ENCODE data around the gene MTCL3.

The MTCL3 gene

DNA sequence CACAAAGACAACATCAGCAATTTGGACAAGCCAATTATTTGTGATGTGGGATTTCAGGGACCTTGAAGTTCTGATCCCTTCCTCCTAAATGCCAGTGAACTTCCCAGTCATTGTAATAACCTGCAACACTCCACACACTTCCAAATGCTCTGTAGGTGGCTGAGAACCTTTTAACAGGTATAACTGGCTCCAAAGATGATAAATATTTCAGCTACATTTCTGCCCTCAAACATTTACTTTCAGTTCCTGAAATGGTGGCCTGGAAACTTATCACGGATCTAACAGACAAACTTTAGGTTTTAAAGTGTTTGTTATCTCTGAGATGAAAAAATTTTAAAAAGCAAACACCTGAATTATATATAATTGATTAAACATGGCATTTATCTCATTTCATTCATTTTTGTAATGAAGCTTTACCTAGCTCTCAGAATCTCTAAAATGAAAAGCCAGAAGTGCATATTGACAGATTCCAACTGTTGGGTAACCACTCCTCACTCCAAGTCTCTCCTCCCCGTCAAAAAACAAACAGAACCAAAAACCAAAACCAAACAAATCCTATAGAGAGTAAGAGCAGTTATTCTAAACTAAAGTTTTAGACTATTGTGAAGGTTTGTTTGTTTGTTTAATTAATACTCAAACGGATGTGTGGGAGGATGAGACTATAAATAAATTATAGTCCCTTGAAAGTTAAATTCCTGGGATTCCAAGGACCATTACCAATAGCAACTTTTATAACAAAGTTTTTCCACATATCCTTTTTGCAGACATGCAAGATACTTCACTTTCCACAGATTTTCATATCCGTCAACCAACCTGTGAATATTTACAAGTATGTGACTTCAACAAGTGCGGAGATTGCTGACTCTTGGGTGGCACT lies 47.5 kb downstream of the MTCL3 start:
- DNase-seq (ENCODE audit: low read depth in 4 of 4, low spot score in 1 of 4) = no peak

GRCh38 chr6:127468936-127469335 lies 50.2 kb downstream of the MTCL3 start:
- no peak for DNase-seq (ENCODE audit: low read depth in 4 of 4, low spot score in 1 of 4)

- DNase-seq (ENCODE audit: low read depth in 4 of 4, low spot score in 1 of 4) = no peak
Measured at GRCh38 chr6:127466416-127466815, 52.7 kb downstream of the MTCL3 start.

DNA sequence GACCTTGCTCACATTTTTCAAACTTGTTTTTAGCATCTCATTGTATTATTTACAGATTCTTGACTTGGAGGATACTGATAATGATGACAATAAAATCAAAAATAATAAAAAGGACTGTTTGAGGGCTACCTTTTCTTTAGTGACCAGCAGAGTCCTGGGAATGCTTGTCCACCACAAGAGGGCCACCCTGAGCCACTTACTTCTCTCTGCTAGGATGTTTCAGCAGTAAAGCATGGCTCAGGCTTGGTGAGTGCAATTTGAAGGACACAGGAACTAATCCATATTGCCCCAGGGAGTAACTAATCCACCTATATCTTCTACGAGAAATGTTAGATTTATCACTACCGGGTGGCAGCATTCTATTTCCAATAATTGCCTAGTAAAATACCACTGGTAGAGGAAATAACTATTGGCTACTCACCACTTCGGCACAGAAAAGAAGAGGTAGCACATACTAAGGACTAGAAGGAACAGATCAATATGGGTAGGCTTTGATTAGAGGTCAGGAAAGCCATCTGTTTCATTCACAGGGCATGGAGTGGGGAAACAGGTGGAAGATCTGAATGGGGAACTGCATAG lies 54.2 kb downstream of the MTCL3 start:
- DNase-seq (ENCODE audit: low read depth in 4 of 4, low spot score in 1 of 4) = peak; percentile 41 to 50 (median 46)

DNA sequence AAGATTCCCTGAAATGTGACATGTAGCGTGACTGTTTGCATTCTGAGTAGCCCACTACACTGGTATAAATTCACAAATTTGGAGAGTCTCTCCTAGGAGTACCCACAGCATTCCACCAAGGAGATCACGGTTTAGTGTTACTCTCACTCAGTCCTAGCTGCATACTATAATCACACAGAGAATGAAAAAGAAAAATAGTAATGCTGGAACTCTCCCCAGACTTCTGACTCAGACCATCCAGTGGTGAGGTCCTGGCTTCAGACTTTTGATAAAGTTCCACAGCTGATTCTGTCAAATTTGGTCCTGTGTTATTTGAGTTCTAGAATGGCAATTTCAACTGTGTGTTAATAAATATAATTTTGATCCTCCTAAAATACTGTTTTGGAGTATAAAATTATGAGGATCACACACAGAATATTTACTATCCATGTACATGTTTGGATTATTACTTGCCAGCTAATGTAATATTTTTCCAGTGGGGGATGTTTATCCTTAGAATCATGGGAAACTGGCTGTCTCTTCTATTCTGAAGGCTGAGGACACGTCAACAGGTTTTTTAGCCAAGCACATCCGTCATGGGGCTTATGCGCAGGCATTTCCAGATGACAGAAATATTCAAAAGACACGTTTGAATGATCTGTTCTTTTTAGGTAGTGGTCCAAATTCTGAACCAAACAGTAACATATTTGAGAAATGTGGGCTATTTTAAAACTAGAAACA lies 54.8 kb downstream of the MTCL3 start:
- DNase-seq (ENCODE audit: low read depth in 4 of 4, low spot score in 1 of 4) = no peak

GRCh38 chr6:127463056-127463455 lies 56.1 kb downstream of the MTCL3 start:
- no peak for DNase-seq (ENCODE audit: low read depth in 4 of 4, low spot score in 1 of 4)

- no peak for DNase-seq (ENCODE audit: low read depth in 4 of 4, low spot score in 1 of 4)
Measured at GRCh38 chr6:127462376-127462775, 56.8 kb downstream of the MTCL3 start.

- DNase-seq (ENCODE audit: low read depth in 4 of 4, low spot score in 1 of 4) = no peak
Measured at GRCh38 chr6:127460465-127460864, 58.7 kb downstream of the MTCL3 start.

- DNase-seq (ENCODE audit: low read depth in 4 of 4, low spot score in 1 of 4) = no peak
Measured at GRCh38 chr6:127459231-127459641, 59.9 kb downstream of the MTCL3 start, which contains the start of gene KIAA0408. KIAA0408 (minus strand) TSS chr6:127459389; CDS start chr6:127453981, 5,408 bp downstream.

GRCh38 chr6:127458817-127459216 lies 60.3 kb downstream of the MTCL3 start:
- DNase-seq (ENCODE audit: low read depth in 4 of 4, low spot score in 1 of 4) = no peak

GRCh38 chr6:127458222-127458621 lies 60.9 kb downstream of the MTCL3 start:
- DNase-seq (ENCODE audit: low read depth in 4 of 4, low spot score in 1 of 4) = no peak

GRCh38 chr6:127457456-127458064 lies 61.6 kb downstream of the MTCL3 start:
- DNase-seq (ENCODE audit: low read depth in 4 of 4, low spot score in 1 of 4) = no peak

- no peak for DNase-seq (ENCODE audit: low read depth in 4 of 4, low spot score in 1 of 4)
Measured at GRCh38 chr6:127456465-127456864, 62.7 kb downstream of the MTCL3 start.

GRCh38 chr6:127453845-127454619 lies 65.1 kb downstream of the MTCL3 start:
- no peak for DNase-seq (ENCODE audit: low read depth in 4 of 4, low spot score in 1 of 4)

GRCh38 chr6:127452803-127453202 lies 66.3 kb downstream of the MTCL3 start:
- no peak for DNase-seq (ENCODE audit: low read depth in 4 of 4, low spot score in 1 of 4)

DNA sequence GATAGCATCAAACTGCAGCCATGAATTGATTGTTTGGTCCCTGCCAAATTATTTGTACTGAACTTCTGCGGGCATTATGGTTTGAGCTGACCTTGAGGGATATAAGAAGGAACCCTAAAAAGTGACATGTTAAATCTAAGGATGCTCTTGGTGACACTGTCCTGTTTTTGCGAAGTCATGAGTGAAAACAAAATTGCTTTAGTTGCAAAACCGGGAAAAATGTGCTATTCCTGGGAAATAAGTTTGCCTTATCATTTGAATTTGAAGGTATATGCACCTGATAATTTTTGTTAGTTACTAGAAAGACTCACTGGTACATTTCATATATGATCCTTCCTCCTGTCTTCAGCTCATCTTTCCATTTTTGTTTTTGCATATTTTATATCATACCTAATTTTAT lies 67.7 kb downstream of the MTCL3 start:
- DNase-seq (ENCODE audit: low read depth in 4 of 4, low spot score in 1 of 4) = no peak

GRCh38 chr6:127447780-127448179 lies 71.4 kb downstream of the MTCL3 start:
- no peak for DNase-seq (ENCODE audit: low read depth in 4 of 4, low spot score in 1 of 4)

GRCh38 chr6:127446356-127446755 lies 72.8 kb downstream of the MTCL3 start:
- no peak for DNase-seq (ENCODE audit: low read depth in 4 of 4, low spot score in 1 of 4)

DNA sequence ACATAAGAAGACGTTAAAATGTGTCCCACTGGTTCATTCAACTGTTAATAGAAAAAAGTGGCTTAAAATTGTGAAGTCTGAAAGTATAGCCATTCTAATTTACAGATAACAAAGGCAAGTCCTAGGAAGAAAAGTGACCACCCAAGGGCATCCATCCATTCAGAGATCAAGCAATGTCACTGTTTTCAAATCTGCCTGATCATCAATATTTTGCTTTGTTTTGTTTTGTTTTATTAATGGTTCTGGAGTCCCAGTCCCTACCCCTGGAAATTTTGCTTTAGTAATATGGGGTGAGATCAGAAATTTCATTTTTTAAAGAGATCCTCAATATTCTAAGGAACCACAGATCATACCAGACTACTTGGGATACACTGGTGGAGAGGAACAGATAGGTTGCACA lies 77.3 kb downstream of the MTCL3 start:
- no peak for DNase-seq (ENCODE audit: low read depth in 4 of 4, low spot score in 1 of 4)

DNA sequence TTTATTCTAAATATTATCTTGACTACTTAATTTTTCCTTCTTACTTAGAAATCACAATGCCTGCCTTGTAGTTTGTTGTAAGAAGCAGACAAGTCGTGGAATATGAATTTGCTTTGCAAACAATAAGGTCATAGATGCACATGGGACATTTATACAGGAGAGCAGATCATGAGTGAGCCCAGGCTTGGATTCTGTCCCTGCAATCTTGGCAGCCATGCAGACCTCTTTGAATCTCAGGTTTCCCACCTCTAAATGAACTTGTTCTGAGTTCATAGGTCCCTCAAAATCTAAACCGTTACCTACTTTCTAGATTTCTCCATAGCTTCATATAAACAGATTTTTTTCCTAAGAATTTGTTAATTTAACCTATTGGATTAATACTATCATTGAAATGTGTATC lies 79.4 kb downstream of the MTCL3 start:
- no peak for DNase-seq (ENCODE audit: low read depth in 4 of 4, low spot score in 1 of 4)

Data from stimulated activated CD4-positive, alpha-beta T cell treated with anti-CD3 and anti-CD28 coated beads, Interleukin-1b, Interleukin-23, amount 100 ng/mL, for 24 hours (primary cell).